Astrocyte (in vitro differentiated cells and primary cell): Measurements from ENCODE around the gene OSBP2. TPM values are rescaled to one million over a fixed set of nuclear protein-coding genes. Genes with fewer than 3 reads are reported as not detected.
A peak's percentile ranks its signal among the peaks of the same experiment; 100 is the strongest.
"Not testable (repeated sequence)": the region's sequence is repeated elsewhere in the genome, so short reads cannot be mapped to it uniquely, and the experiment has no call there.

Experiments used
- DNase-seq: peaks from one replicate; pipeline ENCODE4 v3.0.0-alpha.2; 2010; ENCODE audit warnings: low read depth
- FAIRE-seq: peaks from 2 replicates; lab custom pipeline; 2011; peaks lifted over from hg19 to GRCh38; lab: Jason Lieb, UNC
- H2AFZ ChIP-seq: 2 replicates; pipeline ENCODE4 v1.6.0; 2012; ENCODE audit warnings: low read depth, low read length, inconsistent platforms
- H3K27ac ChIP-seq: 2 replicates; pipeline ENCODE4 v1.5.1; 2011; ENCODE audit warnings: low read depth, low read length, inconsistent platforms
- H3K27me3 ChIP-seq: 2 replicates; pipeline ENCODE4 v1.6.0; 2011; ENCODE audit warnings: low read length, inconsistent platforms; ENCODE audit not compliant: insufficient read depth
- H3K36me3 ChIP-seq: 2 replicates; pipeline ENCODE4 v1.5.1; 2011; ENCODE audit warnings: low read length, inconsistent platforms; ENCODE audit not compliant: insufficient read depth
- H3K4me1 ChIP-seq: 2 replicates; pipeline ENCODE4 v1.5.1; 2011; ENCODE audit warnings: low read length, inconsistent platforms; ENCODE audit not compliant: insufficient read depth
- H3K4me2 ChIP-seq: 2 replicates; pipeline ENCODE4 v1.6.0; 2012; ENCODE audit warnings: low read length, inconsistent platforms
- H3K4me3 ChIP-seq: 2 replicates; pipeline ENCODE4 v1.5.1; 2011; ENCODE audit warnings: low read depth, mild to moderate bottlenecking, low read length, inconsistent platforms; ENCODE audit not compliant: insufficient read depth
- H3K79me2 ChIP-seq: 2 replicates; pipeline ENCODE4 v1.6.0; 2012; ENCODE audit warnings: mild to moderate bottlenecking, low read length, inconsistent platforms; ENCODE audit not compliant: insufficient read depth
- H3K9ac ChIP-seq: 2 replicates; pipeline ENCODE4 v1.6.0; 2012; ENCODE audit warnings: mild to moderate bottlenecking, low read length, inconsistent platforms
- H3K9me3 ChIP-seq: 2 replicates; pipeline ENCODE4 v1.5.1; 2012; ENCODE audit warnings: low read depth, mild to moderate bottlenecking, low read length, inconsistent platforms; ENCODE audit not compliant: insufficient read depth
- H4K20me1 ChIP-seq: 2 replicates; pipeline ENCODE4 v1.6.0; 2012; ENCODE audit warnings: low read length, inconsistent platforms; ENCODE audit not compliant: insufficient read depth
- H3K27ac Mint-ChIP-seq: one replicate; pipeline ENCODE4 v1.8.0; 2021; ENCODE audit warnings: mild to moderate bottlenecking, mixed read lengths; ENCODE audit not compliant: unreplicated experiment
- H3K27me3 Mint-ChIP-seq: one replicate; pipeline ENCODE4 v1.8.0; 2021; ENCODE audit warnings: low read depth, mixed read lengths; ENCODE audit not compliant: unreplicated experiment
- H3K36me3 Mint-ChIP-seq: one replicate; pipeline ENCODE4 v1.8.0; 2021; ENCODE audit warnings: low read depth, mixed read lengths; ENCODE audit not compliant: unreplicated experiment
- H3K4me1 Mint-ChIP-seq: one replicate; pipeline ENCODE4 v1.8.0; 2021; ENCODE audit warnings: low read depth, mixed read lengths; ENCODE audit not compliant: unreplicated experiment
- H3K4me3 Mint-ChIP-seq: one replicate; pipeline ENCODE4 v1.8.0; 2021; ENCODE audit warnings: mild to moderate bottlenecking, moderate library complexity, mixed read lengths; ENCODE audit not compliant: unreplicated experiment
- H3K9me3 Mint-ChIP-seq: one replicate; pipeline ENCODE4 v1.8.0; 2021; ENCODE audit warnings: mild to moderate bottlenecking, mixed read lengths; ENCODE audit not compliant: unreplicated experiment
- EZH2 ChIP-seq: IDR thresholded peaks from 2 replicates; pipeline ENCODE4 v1.6.1; 2012; ENCODE audit warnings: mild to moderate bottlenecking, low read length, inconsistent platforms; ENCODE audit not compliant: insufficient read depth
- total RNA-seq: library from RNA; stranded (reverse); gene quantifications from 2 replicates; pipeline ENCODE4 v1.2.1, GENCODE V29; 2021
- TF ChIP-seq, protein P1 (sequence below): IDR thresholded peaks from 2 replicates; pipeline ENCODE4 v1.5.1; 2011; ENCODE audit warnings: low read depth, mild to moderate bottlenecking, inconsistent platforms, low read length, moderate library complexity; ENCODE audit not compliant: insufficient read depth

The OSBP2 gene
- total RNA-seq, 1 donor from 2014 or later: 0.48 TPM

DNA sequence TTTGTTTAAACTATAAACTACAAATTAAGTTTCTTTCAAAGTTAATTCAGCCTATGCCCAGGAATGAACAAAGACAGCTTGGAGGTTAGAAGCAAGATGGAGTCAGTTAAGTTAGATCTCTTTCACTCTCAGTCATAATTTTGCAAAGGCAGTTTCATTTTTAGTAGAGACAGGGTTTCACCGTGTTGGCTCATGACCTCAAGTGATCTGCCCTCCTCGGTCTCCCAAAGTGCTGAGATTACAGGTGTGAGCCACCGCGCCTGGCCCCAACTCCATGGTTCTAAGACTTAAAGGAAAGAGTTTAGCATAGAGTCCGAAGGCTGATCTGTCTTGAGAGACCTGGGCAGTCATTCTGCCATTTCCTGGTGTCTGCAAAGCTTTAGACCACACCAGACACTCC is 45.8 kb downstream of the OSBP2 start:
- H3K4me1 Mint-ChIP-seq: peaks cover 12% of the 10 kb centered on the region
- not testable (repeated sequence) for H3K36me3 ChIP-seq, H3K79me2 ChIP-seq, H3K27me3 ChIP-seq, H3K27me3 Mint-ChIP-seq, H3K4me2 ChIP-seq, H2AFZ ChIP-seq, H4K20me1 ChIP-seq, FAIRE-seq, H3K4me3 Mint-ChIP-seq, H3K4me3 ChIP-seq, H3K36me3 Mint-ChIP-seq, H3K27ac ChIP-seq, H3K9me3 ChIP-seq, H3K4me1 ChIP-seq, H3K27ac Mint-ChIP-seq, DNase-seq, H3K9ac ChIP-seq, H3K9me3 Mint-ChIP-seq

- no peak overlapping the region for H3K4me3 ChIP-seq
- Mint-ChIP-seq H3K36me3 (no peaks in the 10 kb centered on the region), H3K9me3 (peaks cover 3% of the 10 kb centered on the region), H3K27me3 (peaks cover 4% of the 10 kb centered on the region), H3K27ac (no peak overlapping the region), H3K4me1 (peaks cover 12% of the 10 kb centered on the region), H3K4me3 (no peak overlapping the region)
- TF ChIP-seq, protein P1, sequence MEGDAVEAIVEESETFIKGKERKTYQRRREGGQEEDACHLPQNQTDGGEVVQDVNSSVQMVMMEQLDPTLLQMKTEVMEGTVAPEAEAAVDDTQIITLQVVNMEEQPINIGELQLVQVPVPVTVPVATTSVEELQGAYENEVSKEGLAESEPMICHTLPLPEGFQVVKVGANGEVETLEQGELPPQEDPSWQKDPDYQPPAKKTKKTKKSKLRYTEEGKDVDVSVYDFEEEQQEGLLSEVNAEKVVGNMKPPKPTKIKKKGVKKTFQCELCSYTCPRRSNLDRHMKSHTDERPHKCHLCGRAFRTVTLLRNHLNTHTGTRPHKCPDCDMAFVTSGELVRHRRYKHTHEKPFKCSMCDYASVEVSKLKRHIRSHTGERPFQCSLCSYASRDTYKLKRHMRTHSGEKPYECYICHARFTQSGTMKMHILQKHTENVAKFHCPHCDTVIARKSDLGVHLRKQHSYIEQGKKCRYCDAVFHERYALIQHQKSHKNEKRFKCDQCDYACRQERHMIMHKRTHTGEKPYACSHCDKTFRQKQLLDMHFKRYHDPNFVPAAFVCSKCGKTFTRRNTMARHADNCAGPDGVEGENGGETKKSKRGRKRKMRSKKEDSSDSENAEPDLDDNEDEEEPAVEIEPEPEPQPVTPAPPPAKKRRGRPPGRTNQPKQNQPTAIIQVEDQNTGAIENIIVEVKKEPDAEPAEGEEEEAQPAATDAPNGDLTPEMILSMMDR: no peak
- TF ChIP-seq EZH2: no peak
- H3K79me2 ChIP-seq: no peaks in the 10 kb centered on the region
- DNase-seq: peak; percentile 27
- FAIRE-seq: no peak
- no peak overlapping the region for H3K27ac ChIP-seq
- H3K36me3 ChIP-seq: no peaks in the 10 kb centered on the region
- H3K27me3 ChIP-seq: no peaks in the 10 kb centered on the region
- no peaks in the 10 kb centered on the region for H3K9me3 ChIP-seq
- no peaks in the 10 kb centered on the region for H3K4me1 ChIP-seq
- H2AFZ ChIP-seq: no peak overlapping the region
- no peak overlapping the region for H3K4me2 ChIP-seq
- H4K20me1 ChIP-seq: no peaks in the 10 kb centered on the region
- no peak overlapping the region for H3K9ac ChIP-seq
Measured at GRCh38 chr22:30742291-30743256, 47.9 kb downstream of the OSBP2 start.

DNA sequence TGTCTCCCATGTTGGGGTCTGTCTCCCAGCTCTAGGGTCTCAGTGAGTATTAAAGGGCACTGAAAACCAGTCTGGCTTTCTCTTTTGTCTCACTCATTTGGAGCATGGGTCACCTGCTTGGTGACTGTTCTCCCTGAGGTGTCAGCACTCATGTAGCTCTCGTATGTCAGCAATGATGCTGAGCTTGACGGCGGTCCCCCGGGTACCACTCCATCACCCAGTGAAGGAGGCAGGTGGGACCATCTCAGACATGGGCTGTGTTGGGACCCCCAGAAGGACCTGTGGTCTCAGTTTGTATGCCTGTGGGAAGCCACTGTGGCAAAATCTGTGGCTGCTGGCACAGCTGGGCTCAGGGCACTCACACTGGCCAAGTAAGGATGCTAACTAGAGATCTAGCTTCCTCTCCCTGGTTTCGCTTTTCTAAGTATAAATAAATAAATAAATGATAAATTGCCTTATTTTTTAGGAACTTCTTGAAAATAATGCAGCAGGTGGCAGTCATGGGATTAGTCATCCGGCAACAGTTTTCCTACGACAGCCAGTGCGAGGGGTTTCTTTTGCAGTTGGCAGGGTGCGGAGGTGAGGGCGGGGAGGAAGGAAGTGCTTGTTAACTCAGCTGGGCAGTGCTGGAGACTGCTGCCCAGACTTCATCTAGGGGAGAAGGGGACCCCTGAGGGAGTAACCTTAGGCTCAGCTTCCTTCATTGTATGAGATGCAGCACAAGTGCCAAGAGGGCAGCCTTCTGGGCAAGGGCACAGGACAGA is 48.8 kb downstream of the OSBP2 start:
- Histone ChIP-seq H4K20me1 (no peaks in the 10 kb centered on the region), H3K4me2 (no peak overlapping the region), H3K36me3 (no peaks in the 10 kb centered on the region), H3K27me3 (no peaks in the 10 kb centered on the region), H3K9me3 (no peaks in the 10 kb centered on the region), H3K4me1 (no peaks in the 10 kb centered on the region), H2AFZ (no peak overlapping the region), H3K4me3 (no peak overlapping the region), H3K79me2 (no peaks in the 10 kb centered on the region), H3K27ac (no peak overlapping the region), H3K9ac (no peak overlapping the region)
- Mint-ChIP-seq H3K27ac (no peak overlapping the region), H3K9me3 (peaks cover 3% of the 10 kb centered on the region), H3K4me3 (no peak overlapping the region), H3K36me3 (no peaks in the 10 kb centered on the region), H3K27me3 (peaks cover 4% of the 10 kb centered on the region), H3K4me1 (peaks cover 8% of the 10 kb centered on the region)
- no peak for FAIRE-seq
- no peak for DNase-seq
- no peak for TF ChIP-seq EZH2
- TF ChIP-seq, protein P1: no peak
